ENCODE data around the gene ITIH4.

ITIH4 gene

DNA sequence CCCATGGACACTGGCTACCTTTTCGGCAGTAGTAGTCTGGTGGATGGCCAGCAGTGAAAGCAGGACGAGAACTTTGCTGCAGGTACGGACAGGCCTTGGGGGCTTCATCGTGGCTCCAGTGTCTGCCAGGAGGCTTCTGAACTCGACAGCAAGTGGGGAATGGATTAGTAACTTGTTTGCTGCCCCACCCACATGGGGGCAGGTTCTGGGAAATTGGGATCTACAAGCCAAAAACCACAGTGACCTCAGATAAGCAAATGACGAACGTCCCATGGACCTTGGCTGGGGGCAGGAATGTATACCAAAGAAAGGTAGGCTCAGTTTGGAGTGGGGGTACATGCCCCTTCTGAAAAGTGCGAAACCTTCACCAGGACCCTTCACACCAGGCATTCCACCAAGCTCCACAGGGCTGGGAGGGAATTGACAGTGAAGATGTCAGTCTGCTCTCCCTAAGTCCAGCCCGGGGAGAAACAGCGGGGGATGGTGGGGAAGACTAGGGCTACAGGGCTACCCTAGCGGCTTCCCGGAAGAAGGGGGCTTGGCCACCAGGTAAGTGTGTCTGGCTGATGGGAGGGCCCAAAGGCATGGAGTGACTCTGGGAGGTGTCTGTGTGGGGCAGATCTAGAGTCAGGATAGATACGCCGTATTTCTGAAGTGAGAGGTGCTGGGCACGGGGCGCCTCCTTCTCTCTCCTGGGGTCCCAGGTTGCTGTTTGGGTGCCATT is at the start of gene ITIH4:
Gene ITIH4, minus strand, starts transcription at position 138 of the 724 bp plus-strand sequence. Its CDS starts 30 bp downstream, at position 108.
- no peak for DNase-seq
- in situ Hi-C loops (cut with MboI; ENCODE audit: low pct_unique_long_range_greater_than_20kb, low sequenced_read_pairs): no loop called here

- in situ Hi-C loops (cut with MboI; ENCODE audit: low pct_unique_long_range_greater_than_20kb, low sequenced_read_pairs): no loop called here
- DNase-seq: no peak
Measured at GRCh38 chr3:52880047-52880446, 49.6 kb upstream of the ITIH4 start.

DNA sequence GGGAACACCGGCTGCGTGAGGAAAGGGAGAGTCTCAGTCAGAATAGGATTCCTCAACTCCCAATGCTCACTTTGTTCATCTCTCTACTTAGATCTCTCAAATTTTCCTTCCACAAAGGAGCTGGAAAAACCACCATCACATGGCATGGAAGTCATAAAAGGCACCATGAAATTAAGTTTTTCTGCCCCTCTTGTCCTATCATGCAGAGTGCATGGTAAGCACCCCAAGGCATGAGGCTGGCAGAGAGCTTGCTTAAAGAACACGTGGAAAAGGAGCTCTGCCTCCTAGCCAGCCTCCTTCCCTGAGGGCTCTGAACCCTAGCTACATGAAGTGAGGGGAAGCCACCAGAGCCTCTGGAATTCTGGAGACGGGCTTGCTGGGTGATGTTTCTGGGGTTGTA is 49.1 kb upstream of the ITIH4 start:
- DNase-seq: no peak
- in situ Hi-C loops (cut with MboI; ENCODE audit: low pct_unique_long_range_greater_than_20kb, low sequenced_read_pairs): no loop called here

DNA sequence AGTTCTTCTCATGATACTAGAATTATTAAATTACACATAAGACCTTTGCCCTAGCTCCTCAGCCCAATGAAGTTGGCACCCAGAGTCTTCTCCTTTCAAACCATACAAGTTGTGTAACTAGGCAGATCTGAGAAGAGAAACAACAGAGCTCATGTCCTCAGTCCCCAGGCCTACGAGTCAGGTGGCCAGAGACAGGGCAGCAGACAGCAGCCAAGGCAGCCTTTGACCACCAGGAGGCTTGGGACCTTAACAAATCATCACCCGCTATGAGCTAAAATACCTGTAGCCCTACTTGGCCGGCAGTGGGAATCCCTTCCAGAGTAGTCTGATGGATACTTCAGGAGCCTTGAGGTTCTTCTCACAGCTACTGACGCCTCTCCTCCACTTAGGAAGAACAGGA is 48.6 kb upstream of the ITIH4 start:
- DNase-seq: no peak
- in situ Hi-C loops (cut with MboI; ENCODE audit: low pct_unique_long_range_greater_than_20kb, low sequenced_read_pairs): no loop called here

DNA sequence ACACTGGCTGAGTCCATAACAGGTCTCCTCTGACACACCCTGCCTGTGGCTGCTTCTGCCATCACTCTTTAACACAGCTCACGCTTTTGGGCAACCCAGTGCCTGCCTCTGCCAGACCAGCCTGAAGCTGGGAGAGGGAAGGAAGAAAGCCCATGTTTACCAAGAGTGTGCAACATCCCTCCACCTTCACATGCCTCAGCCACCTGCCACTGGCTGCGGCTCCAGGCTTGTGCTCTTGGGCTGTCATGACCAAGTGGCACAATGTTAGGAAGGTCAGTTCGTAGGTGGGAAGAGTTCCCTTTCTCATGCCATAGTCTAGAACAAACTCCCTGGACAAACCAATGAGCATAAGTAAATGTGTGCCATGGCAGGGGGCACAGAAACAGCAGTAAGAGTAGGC is 46.6 kb upstream of the ITIH4 start:
- no peak for DNase-seq
- in situ Hi-C loops (cut with MboI; ENCODE audit: low pct_unique_long_range_greater_than_20kb, low sequenced_read_pairs): no loop called here

GRCh38 chr3:52874864-52875587 is 44.6 kb upstream of the ITIH4 start:
- no peak for DNase-seq
- in situ Hi-C loops (cut with MboI; ENCODE audit: low pct_unique_long_range_greater_than_20kb, low sequenced_read_pairs): no loop called here

DNA sequence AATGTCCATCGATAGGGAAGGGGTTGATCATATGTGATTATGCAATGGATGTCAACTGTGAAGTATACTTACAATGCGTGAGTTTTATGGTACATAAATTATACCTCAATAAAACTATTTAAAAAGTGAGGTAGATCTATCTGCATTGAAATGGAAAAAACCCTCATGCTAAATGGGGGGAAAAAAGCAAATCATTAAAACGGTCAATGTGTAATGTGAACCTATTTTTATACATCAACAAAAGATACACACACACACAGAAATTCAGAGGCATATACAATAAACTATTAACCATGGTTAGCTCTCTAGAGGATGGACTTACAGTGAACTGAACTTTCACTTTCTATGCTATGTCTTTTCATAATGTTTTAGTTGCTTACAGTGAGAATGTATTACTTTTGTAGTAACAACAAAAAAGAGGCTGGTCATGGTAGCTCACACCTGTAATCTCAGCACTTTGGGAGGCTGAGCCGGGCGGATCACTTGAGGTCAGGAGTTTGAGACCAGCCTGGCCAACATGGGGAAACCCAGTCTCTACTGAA is 43.8 kb upstream of the ITIH4 start:
- in situ Hi-C loops (cut with MboI; ENCODE audit: low pct_unique_long_range_greater_than_20kb, low sequenced_read_pairs): no loop called here
- DNase-seq: no peak

GRCh38 chr3:52873433-52874159 is 43.1 kb upstream of the ITIH4 start:
- DNase-seq: no peak
- in situ Hi-C loops (cut with MboI; ENCODE audit: low pct_unique_long_range_greater_than_20kb, low sequenced_read_pairs): no loop called here

DNA sequence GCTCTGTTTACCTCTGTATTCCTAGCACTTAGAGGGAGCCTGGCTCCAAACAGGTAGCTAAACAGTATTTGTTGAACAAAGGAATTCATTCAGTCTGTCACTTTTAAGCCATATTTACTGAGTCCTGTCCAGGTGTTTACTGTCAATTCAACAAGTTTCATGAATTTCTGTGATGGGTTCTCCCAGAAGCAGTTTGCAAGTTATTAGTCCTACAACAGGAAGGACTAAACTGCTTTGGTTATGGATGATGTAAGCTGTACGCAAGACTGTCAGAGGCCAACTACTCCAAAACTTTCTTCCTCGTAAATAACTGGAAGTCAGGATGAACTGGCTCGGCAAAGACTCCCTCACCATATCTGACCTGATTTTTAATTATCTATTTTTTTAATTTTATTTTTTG is 41.8 kb upstream of the ITIH4 start:
- DNase-seq: no peak
- in situ Hi-C loops (cut with MboI; ENCODE audit: low pct_unique_long_range_greater_than_20kb, low sequenced_read_pairs): no loop called here

DNA sequence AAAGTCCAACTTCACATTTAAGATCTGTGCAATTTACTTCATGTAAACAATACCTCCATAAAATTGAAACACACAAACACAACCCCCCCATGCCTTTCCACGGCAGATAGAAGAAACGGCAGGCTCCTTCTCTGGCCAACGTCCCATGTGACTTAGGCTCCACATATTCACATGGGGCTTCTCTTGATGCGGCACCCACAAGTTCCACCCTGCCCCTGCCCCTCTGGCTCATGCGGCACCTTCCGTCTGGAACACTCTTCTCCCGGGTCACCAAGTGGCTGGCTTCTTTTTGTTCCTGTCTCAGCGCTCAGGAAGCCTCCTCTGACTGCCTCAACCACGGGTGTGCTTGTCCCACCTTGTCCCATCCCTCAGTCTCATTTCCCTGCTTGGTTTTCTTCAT is 41.3 kb upstream of the ITIH4 start:
- DNase-seq: no peak
- in situ Hi-C loops (cut with MboI; ENCODE audit: low pct_unique_long_range_greater_than_20kb, low sequenced_read_pairs): no loop called here

DNA sequence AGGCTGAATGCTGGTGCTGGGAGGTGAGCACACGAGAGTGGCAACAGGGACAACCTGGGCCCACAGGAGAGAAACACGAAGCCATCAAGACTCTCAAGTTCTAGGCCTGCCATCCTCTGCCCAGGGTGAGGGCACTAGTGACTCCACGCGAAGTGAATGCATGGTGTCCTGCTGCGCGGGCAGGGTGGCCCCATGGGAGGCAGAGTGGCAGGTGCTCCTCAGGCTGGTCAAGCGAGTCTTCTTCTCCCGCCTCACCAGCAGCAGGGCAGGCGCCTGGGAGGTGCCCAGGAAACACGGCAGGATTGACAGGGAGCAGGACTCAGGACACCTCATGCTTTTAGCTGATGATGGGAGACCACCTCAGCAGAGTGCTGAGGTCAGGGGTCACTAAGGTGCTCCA is 40.0 kb upstream of the ITIH4 start:
- no peak for DNase-seq
- in situ Hi-C loops (cut with MboI; ENCODE audit: low pct_unique_long_range_greater_than_20kb, low sequenced_read_pairs): no loop called here

- in situ Hi-C loops (cut with MboI; ENCODE audit: low pct_unique_long_range_greater_than_20kb, low sequenced_read_pairs): no loop called here
- no peak for DNase-seq
Measured at GRCh38 chr3:52866427-52866826, 36.0 kb upstream of the ITIH4 start.

DNA sequence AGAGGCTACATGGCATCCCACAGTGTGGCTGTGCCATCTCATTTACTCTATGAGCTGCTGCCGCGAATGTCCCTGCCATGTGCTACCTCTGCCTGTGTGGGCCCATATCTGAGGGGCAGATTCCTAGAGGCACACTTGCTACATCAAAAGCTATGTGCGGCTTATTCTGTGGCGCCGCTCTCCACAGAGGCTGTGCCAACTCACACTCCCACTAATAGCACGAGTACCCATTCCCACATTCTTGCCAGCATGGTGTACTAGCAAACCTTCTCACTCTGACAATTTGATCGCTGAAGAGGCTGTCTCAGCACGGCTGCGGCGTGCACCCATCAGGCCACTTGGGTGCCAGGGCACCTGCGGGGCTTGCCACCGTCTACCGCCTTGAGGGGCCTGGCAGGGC is 35.5 kb upstream of the ITIH4 start:
- DNase-seq: no peak

GRCh38 chr3:52860424-52860768 is 29.9 kb upstream of the ITIH4 start:
- in situ Hi-C loops (cut with MboI; ENCODE audit: low pct_unique_long_range_greater_than_20kb, low sequenced_read_pairs): no loop called here

More for the DNA sequence above, 35.5 kb upstream of the ITIH4 start:
- in situ Hi-C loops (cut with MboI; ENCODE audit: low pct_unique_long_range_greater_than_20kb, low sequenced_read_pairs): no loop called here

DNA sequence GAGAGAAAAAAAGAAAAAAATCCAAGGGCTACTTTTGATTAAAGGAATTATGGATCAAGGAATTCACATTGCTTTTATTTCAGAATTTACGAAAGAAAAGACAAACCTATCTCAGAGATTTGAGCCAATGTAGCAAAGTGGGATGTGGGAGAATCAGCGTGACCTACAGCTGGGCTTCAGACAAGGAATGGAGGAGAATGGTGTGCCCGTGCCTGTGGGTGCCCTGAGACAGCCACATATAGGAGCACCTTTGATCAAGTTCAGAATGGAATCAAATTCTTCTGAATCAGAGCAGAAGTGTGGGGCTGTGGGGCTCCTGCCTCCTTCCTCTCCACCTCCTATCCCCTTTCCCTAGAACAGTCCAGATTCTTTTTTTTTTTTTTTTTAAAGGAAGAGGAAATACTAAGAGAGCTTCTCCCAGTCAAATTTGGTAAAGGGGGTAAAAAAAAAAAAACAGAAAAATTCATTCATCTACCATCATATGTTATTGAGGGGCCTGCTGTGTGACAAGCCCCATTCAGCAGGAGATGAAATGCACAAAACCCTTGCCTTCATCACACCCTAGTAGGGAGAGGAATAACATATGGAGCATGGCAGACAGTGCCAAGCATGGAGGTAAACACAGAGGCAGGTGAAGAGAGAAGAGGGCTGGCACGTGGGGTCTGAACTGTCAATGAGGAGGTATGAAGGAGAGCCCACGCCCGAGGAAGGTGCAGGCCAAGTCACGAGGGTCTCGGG is 29.4 kb upstream of the ITIH4 start:
- in situ Hi-C loops (cut with MboI; ENCODE audit: low pct_unique_long_range_greater_than_20kb, low sequenced_read_pairs): no loop called here
- DNase-seq: no peak

More at GRCh38 chr3:52860424-52860768, 29.9 kb upstream of the ITIH4 start:
- DNase-seq: no peak

DNA sequence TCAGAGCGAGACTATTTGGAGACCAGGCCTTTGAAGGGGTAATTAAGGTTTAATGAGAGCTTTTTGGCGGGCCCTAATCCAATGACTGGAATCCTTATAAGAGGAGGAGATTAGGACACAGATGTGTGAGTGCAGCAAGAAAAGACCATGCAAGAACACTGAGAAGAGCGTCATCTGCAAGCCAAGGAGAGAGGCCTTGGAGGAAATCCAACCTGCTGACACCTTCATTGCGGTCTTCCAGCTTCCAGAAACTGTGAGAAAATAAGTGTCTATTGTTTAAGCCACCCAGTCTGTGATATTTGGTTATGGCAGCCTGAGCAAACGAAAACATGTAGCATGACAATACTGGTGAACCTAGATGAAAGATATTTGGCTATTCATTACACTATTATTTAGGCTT is 27.4 kb upstream of the ITIH4 start:
- in situ Hi-C loops (cut with MboI; ENCODE audit: low pct_unique_long_range_greater_than_20kb, low sequenced_read_pairs): no loop called here
- no peak for DNase-seq

- in situ Hi-C loops (cut with MboI; ENCODE audit: low pct_unique_long_range_greater_than_20kb, low sequenced_read_pairs): no loop called here
- no peak for DNase-seq
Measured at GRCh38 chr3:52857133-52857532, 26.7 kb upstream of the ITIH4 start.

- no peak for DNase-seq
- in situ Hi-C loops (cut with MboI; ENCODE audit: low pct_unique_long_range_greater_than_20kb, low sequenced_read_pairs): no loop called here
Measured at GRCh38 chr3:52856666-52857065, 26.2 kb upstream of the ITIH4 start.

DNA sequence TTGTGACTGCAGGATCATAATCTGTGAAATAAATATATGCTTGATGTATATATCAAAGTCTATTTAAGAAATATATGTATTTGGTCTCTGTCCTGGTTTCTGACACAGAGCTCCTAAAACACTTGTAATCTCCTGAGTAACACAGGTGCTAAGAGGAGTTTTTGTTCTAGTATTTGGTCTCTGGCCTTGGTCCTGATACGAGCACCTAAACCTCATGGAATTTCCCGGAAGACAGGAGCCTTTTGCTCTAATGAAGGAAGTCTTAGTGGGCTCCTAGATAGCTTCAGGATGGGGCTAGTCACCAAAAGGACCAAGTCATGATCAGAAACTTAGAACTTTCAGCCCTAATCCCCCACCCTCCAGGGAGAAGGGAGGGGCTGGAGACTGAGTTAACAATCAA is 23.5 kb upstream of the ITIH4 start:
- no peak for DNase-seq

More for the DNA sequence above, 23.5 kb upstream of the ITIH4 start:
- in situ Hi-C loops (cut with MboI; ENCODE audit: low pct_unique_long_range_greater_than_20kb, low sequenced_read_pairs): no loop called here

Data from KBM-7 (cell line).